Activated CD8-positive, alpha-beta memory T cell treated with anti-CD3 and anti-CD28 coated beads for 24 hours (primary cell): ENCODE measurements around the gene DDAH1.

Experiments
- DNase-seq: peaks from one replicate; pipeline ENCODE4 v3.0.0-alpha.2; 2020

Gene DDAH1

GRCh38 chr1:85437139-85437538 lies 27.8 kb downstream of the DDAH1 start:
- no peak for DNase-seq

- no peak for DNase-seq
Measured at GRCh38 chr1:85433096-85433495, 31.9 kb downstream of the DDAH1 start.

GRCh38 chr1:85428471-85429089 lies 36.4 kb downstream of the DDAH1 start:
- DNase-seq, result no peak

GRCh38 chr1:85427849-85428248 lies 37.1 kb downstream of the DDAH1 start:
- no peak for DNase-seq

- DNase-seq, result no peak
Measured at GRCh38 chr1:85427331-85427730, 37.6 kb downstream of the DDAH1 start.

GRCh38 chr1:85421179-85421578 lies 43.8 kb downstream of the DDAH1 start:
- no peak for DNase-seq

DNA sequence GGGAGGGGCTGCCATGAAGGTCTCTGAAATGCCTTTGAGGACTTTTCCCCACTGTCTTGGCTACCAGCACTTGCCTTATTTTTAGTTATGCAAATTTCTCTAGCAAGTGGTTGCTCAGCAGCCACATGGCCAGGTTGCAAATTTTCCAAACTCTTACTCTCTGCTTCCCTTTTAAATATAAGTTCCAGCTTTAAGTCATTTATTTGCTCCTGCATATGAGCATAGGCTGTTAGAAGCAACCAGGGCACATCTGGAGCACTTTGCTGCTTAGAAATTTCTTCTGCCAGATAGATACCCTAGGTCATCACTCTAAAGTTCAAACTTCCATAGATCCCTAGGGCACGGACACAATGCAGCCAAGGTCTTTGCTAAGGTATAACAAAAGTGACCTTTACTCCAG lies 44.8 kb downstream of the DDAH1 start:
- no peak for DNase-seq

DNA sequence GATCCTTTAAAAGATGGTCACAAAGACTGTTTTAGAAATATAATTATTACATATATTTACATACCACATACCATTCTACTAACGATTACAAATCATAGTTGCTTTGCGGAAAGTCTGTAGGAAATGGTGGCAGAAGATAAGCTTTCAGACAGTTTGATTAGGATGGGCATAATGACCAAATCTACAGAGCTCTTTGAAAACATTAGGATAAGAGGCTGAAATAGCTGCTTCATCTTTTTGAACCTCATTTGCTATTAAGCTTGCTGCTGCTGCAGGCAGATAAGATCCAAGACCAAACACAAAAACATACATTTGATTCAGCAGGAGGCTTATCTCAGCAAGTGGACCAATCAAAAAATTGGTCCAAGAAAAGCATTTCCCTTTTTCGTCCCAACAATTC lies 47.1 kb downstream of the DDAH1 start:
- no peak for DNase-seq

GRCh38 chr1:85417017-85417416 lies 47.9 kb downstream of the DDAH1 start:
- no peak for DNase-seq

DNA sequence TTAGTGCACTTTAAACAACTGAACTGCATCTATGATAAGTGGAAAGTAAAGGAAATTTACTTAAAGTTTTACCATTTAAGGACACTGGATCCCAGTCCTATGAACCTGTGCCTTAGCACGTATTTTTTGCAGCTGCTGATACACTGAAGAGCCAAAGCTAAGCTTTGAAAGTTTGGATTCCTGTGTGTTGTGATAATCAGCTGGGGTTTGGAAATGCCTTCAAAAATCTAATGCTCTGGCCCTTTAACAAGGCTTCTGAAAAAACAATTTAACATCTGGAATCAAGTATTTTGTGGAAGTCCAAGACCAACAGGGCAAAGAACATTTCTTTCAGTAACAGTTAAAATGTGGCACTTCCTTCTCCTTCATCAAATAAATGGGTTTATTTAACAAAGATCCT lies 51.8 kb downstream of the DDAH1 start:
- no peak for DNase-seq

DNA sequence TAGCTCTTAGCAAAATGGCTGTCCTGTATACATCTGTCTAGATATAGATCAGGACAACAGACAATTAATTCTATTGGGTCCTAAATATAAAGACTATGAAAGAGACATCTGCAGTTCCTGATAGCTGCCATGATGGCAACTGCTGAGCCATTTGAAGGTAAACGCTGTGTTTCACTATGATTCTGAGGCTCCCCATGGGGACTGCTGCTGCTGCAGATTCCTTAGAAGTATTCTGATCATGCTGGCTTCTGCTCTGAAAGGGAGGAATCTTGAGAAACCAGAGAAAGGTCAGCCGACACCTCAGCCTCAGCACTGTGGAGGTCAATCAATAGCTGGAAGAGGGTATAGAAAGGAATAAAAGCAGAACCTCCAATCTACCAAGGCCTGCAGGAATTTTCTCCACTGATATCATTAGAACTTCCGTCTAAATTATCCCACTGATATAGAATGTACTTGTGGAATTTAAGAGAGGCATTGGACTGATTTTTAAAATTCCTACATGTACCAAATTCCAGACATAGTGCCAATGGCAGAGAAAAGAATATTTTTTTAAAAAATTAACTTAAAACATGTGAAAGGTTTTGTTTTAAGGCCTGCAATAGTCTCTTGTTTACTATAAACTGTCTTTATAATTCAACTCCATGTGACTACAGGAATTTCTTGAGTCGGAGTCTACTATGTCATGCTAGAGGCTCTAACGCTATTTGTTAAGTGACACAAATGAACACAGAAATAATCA lies 53.2 kb downstream of the DDAH1 start:
- DNase-seq, result no peak

- no peak for DNase-seq
Measured at GRCh38 chr1:85409516-85409915, 55.4 kb downstream of the DDAH1 start.

DNA sequence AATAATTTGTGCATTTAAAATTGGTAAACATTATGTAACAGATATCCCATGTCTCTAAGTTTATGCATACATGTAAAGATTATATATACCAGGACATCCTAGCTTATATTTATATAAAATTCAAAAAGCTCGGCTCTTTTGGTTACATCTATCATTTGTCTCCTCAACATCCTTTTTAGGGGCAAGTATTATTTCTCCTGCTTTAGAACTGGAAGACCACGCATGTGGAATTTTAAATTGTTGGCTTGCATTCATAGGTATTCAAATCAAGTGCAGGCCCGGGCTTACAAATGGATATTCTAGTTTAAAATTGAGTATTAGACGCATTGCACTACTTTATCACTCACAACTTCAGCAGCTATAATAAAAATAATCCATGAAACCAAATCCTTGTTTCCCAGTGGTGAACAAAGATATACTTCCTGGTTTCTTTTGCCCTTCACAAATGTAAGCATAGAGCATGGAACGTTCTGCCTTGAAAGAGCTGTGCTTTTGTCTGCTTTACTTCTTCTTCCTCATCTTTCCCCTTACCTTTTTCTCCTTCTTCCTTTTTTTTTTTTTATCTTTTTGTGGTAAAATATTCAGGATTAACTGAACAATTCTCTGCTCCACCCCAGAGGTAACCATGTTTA lies 57.1 kb downstream of the DDAH1 start:
- DNase-seq, result no peak

- no peak for DNase-seq
Measured at GRCh38 chr1:85406887-85407533, 57.9 kb downstream of the DDAH1 start.

DNA sequence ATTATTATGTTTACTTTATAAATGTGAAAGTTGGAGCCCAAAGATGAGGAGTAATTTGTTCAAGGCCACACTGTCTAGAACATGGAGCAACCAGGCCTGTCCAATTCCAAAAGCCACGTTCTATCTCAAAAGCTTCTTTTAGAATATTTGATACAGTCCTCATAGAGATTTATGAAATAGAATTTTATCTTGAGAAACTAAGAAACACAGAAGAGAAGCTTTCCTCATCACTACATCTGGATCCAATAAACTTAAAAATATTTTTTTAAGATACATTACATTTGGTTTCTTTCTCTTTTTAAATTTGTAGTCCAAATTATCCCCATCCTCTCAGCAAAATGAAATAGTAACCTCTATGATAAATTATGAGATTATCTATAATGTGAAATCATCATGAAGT lies 58.9 kb downstream of the DDAH1 start:
- no peak for DNase-seq

DNA sequence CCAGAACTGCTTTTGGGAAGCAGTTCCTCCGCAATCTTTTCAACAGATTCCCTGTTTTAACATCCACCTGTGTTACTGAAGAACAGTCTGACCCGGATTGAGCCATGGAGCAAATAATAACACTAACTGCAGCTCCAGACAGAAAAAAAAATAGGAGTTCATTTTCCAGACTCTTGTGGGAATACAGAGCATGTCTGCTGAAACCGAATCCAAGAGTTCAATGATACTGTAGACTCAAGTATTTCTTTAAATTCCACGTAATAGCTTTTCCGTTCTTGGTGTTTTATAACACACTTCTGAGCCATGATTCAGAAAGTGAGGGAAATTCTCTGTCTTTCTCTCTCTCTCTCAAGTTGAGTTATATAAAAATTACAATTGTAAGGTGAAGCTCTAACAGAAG lies 60.6 kb downstream of the DDAH1 start:
- no peak for DNase-seq

DNA sequence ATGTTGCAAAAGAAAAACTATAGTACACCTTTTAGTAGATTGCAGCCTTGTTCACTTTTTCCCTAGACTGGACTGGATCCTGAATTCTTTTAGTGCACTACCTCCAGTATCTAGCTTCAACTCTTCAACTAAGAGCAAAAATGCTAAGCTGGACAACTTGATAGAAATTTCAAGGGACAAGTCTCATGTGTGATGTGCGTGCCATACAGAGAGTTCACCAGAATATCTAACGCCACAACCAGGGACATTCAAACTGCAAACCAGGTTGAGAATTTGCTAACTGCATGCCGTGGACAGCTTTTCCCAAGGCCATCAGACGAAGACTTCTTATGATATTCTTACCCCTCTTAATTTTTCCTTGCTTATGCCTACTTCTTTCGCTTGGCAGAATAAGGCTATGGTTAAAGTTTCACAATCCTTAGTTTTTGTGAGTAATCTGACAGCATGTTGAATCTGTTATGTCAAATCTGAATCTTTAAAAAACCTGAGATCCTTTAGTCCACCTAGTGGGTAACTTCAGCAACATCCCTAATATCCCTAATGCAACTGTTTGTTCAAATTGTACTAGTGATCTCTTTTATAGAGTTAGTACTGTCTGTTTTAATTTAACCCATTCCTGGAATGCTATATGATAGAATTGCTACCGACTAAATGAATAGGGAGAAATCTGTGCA lies 66.4 kb downstream of the DDAH1 start:
- no peak for DNase-seq

DNA sequence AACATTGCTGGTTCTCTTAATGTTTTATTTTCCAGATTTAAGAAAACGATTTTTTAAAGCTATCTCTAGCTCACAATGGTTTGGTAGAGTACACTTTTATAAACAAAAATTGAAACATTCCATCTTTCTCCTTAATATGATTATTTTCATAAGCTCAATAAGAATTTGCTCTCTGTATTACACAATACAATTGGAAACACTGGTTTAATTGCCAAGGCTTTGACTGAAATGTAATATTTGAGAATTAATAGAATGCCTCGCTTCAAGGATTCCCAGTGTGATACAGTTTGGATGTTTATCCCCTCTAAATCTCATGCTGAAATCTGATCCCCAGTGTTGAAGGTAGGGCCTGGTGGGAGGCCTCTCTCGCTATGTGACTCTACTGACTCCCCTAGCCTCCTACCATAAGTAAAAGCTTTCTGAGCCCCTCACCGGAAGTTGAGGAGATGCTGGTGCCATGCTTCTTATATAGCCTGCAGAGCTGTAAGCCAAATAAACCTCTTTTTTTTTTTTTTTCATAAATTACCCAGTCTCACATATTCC lies 67.4 kb downstream of the DDAH1 start:
- no peak for DNase-seq

DNA sequence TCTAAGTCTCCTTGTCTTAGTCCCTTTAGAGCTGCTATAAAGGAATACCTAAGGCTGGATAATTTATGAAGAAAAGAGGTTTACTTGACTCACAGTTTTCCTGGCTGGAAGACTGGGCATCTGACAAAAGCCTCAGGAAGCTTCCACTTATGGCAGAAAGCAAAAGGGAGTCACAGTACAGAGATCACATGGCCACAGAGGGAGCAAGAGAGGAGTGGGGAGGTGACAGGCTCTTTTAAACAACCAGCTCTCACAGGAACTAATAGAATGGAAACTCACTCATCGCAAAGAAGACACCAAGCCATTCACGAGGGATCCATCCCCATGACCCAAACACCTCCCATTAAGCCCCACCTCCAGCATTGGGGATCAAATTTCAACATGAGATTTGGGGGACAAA lies 68.8 kb downstream of the DDAH1 start:
- no peak for DNase-seq

DNA sequence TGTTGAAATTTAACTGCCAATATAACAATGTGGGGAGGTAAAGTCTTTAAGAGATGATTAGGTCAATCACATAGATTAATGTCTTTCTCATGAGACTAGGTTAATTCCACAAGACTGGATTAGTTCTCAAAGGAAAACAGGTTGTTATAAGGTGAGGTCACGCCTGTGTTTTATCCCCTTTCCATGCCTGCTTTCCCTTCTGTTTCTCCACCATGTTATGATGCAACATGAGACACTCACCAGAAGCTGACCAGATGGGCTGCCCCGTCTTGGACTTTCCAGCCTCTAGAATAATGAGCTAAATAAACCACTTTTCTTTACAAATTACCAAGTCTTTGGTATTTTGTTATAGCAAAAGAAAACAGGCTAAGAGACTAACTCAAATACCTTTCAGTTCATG lies 70.8 kb downstream of the DDAH1 start:
- no peak for DNase-seq

GRCh38 chr1:85393490-85393889 lies 71.5 kb downstream of the DDAH1 start:
- DNase-seq, result no peak

DNA sequence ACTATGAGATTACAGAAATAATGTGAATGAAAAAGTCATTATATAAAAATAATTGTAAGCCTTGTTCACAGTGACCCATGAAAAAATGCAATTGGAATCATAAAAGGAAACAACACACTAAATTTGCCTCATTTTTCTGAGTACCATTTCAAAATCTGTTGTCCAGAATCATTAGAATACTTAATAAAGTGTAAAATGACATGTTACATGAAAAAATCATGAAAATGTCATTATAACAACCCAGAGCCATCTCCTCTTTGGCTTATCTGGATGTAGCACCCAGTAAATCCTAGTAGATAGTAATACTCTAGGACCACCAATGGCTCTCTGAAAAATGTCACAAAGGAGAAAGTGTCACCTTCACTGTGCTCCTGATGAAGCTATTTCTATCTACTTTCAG lies 76.5 kb downstream of the DDAH1 start:
- DNase-seq, result no peak

DNA sequence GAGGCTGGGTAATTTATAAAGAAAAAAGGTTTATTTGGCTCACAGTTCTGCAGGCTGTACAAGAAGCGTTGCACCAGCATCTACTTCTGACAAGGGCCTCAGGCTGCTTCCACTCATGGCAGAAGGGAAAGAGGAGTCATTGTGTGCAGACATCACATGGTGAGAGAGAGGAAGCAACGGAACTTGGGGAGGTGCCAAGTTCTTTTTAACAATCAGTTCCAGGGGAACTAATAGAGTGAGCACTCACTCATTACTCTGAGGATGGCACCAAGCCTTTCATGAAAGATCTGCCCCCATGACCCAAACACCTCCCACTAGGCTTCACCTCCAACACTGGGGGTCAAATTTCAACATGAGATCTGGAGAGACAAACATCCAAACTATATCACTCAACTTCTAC lies 77.2 kb downstream of the DDAH1 start:
- no peak for DNase-seq
